CD4-positive, alpha-beta T cell (primary cell): ENCODE data around the gene VCAN. TPM values are rescaled to one million over a fixed set of nuclear protein-coding genes. Genes with fewer than 3 reads are reported as not detected.

Source experiments
- ATAC-seq: fragments of 200-7000 bp; cut with Tn5 transposase; one replicate; pipeline ENCODE4 v1.10.0; 2022; ENCODE audit warnings: mild to moderate bottlenecking; ENCODE audit not compliant: poor library complexity
- CTCF ChIA-PET: fragments of 350-600 bp; sonication (Branson Sonifier 250); formaldehyde crosslinking; loops from one replicate; lab custom pipeline; 2021; ENCODE audit warnings: antibody characterized with exemption, inconsistent platforms; lab: Charles Lee
- POLR2A ChIA-PET: fragments of 350-600 bp; sonication (Branson Sonifier 250); formaldehyde crosslinking; loops from one replicate; lab custom pipeline; 2021; ENCODE audit warnings: antibody characterized with exemption, inconsistent platforms; lab: Charles Lee
- DNase-seq, 14 experiments: peaks; one replicate each; pipeline ENCODE4 v3.0.0-alpha.2; 2013 to 2020; ENCODE audit warnings: mixed read lengths in 2 of 14
- H3K27ac ChIP-seq, 2 donors: one replicate each; pipeline versions ENCODE4 v1.5.1 to v1.7.0; 2013; ENCODE audit warnings: low read length in 2 of 2, low read depth in 1 of 2, mild to moderate bottlenecking in 1 of 2
- H3K27me3 ChIP-seq, 2 experiments: 1 replicate in 1 of 2; 2 replicates in 1 of 2; pipeline versions ENCODE4 v1.6.1 to v1.7.0; 2013; ENCODE audit warnings: low read length in 2 of 2, control low read depth in 1 of 2, mild to moderate bottlenecking in 1 of 2, moderate library complexity in 1 of 2; ENCODE audit not compliant: insufficient read depth in 2 of 2, control insufficient read depth in 1 of 2
- H3K36me3 ChIP-seq: one replicate; pipeline ENCODE4 v1.6.1; 2013; ENCODE audit warnings: low read length, control low read depth; ENCODE audit not compliant: insufficient read depth
- H3K4me1 ChIP-seq: one replicate; pipeline ENCODE4 v1.6.1; 2013; ENCODE audit warnings: low read length, control low read depth; ENCODE audit not compliant: insufficient read depth
- H3K4me3 ChIP-seq: one replicate; pipeline ENCODE4 v1.5.1; 2013; ENCODE audit warnings: mild to moderate bottlenecking, low read length, moderate library complexity
- H3K9me3 ChIP-seq, 2 experiments: 1 replicate in 1 of 2; 2 replicates in 1 of 2; pipeline versions ENCODE4 v1.6.1 to v1.7.0; 2013; ENCODE audit warnings: low read length in 2 of 2, mild to moderate bottlenecking in 2 of 2, control low read depth in 1 of 2, moderate library complexity in 1 of 2; ENCODE audit not compliant: control insufficient read depth in 1 of 2, insufficient read depth in 1 of 2
- H3K27ac Mint-ChIP-seq: one replicate; pipeline ENCODE4 v1.8.0; 2020; ENCODE audit warnings: mixed read lengths
- H3K27me3 Mint-ChIP-seq: one replicate; pipeline ENCODE4 v1.8.0; 2021; ENCODE audit warnings: mixed read lengths
- H3K36me3 Mint-ChIP-seq: one replicate; pipeline ENCODE4 v1.8.0; 2021; ENCODE audit warnings: low read depth, mixed read lengths
- H3K4me1 Mint-ChIP-seq: one replicate; pipeline ENCODE4 v1.8.0; 2021; ENCODE audit warnings: low read depth, mixed read lengths
- H3K4me3 Mint-ChIP-seq: one replicate; pipeline ENCODE4 v1.8.0; 2020; ENCODE audit warnings: mild to moderate bottlenecking, mixed read lengths
- H3K9me3 Mint-ChIP-seq: one replicate; pipeline ENCODE4 v1.8.0; 2020; ENCODE audit warnings: mixed read lengths
- CTCF ChIP-seq: fragments of 200-600 bp; IDR thresholded peaks from one replicate; pipeline ENCODE4 v1.8.0; 2022; ENCODE audit warnings: antibody characterized with exemption, mild to moderate bottlenecking
- intact Hi-C, 2 experiments: fragments of 100-400 bp; cut with DNase I in 1 of 2; cut with micrococcal nuclease in 1 of 2; formaldehyde crosslinking; loops; one replicate each; pipeline versions ENCODE4 v1.15.1 to v1.9.0; 2023 to 2025; cut with DNase I, micrococcal nuclease
- total RNA-seq, 174 experiments: library from RNA in 2 of 174; stranded (reverse) in 2 of 174; gene quantifications; one replicate each; pipeline ENCODE4 v1.2.3 and lab custom pipeline; 2021 to 2026

VCAN gene
- total RNA-seq, 2 experiments from 2014 or later = 6.4 to 7.1 TPM

- no peak overlapping the region for H3K4me3 ChIP-seq
- Mint-ChIP-seq H3K36me3 (no peaks in the 10 kb centered on the region), H3K27me3 (no peaks in the 10 kb centered on the region), H3K4me1 (no peaks in the 10 kb centered on the region), H3K27ac (no peak overlapping the region), H3K9me3 (no peaks in the 10 kb centered on the region), H3K4me3 (no peak overlapping the region)
- DNase-seq = no peak
- ChIA-PET POLR2A (no interaction called here), CTCF (no interaction called here)
- no peak overlapping the region for H3K27ac ChIP-seq
- H3K36me3 ChIP-seq = no peaks in the 10 kb centered on the region
- no peak for ATAC-seq
- intact Hi-C loops = no loop called here
- no peaks in the 10 kb centered on the region for H3K9me3 ChIP-seq
- H3K4me1 ChIP-seq = no peaks in the 10 kb centered on the region
- TF ChIP-seq CTCF = no peak
- H3K27me3 ChIP-seq = no peaks in the 10 kb centered on the region
Observed at GRCh38 chr5:83444445-83444844, 27.1 kb upstream of the VCAN start.

GRCh38 chr5:83446253-83446947, 25.1 kb upstream of the VCAN start:
- no peaks in the 10 kb centered on the region for H3K9me3 ChIP-seq
- Mint-ChIP-seq H3K27me3 (peaks cover 9% of the 10 kb centered on the region), H3K4me1 (no peaks in the 10 kb centered on the region), H3K4me3 (no peak overlapping the region), H3K9me3 (no peaks in the 10 kb centered on the region), H3K27ac (no peak overlapping the region), H3K36me3 (no peaks in the 10 kb centered on the region)
- peaks cover 0 to 3% of the 10 kb centered on the region in 2 experiments for H3K27me3 ChIP-seq
- H3K4me3 ChIP-seq = no peak overlapping the region
- DNase-seq (no peak), ATAC-seq (no peak)
- no peak for TF ChIP-seq CTCF
- no peak overlapping the region for H3K27ac ChIP-seq
- no peaks in the 10 kb centered on the region for H3K4me1 ChIP-seq
- intact Hi-C loops = no loop called here
- H3K36me3 ChIP-seq = no peaks in the 10 kb centered on the region
- ChIA-PET POLR2A (no interaction called here), CTCF (no interaction called here)

- no peaks in the 10 kb centered on the region for H3K4me1 Mint-ChIP-seq
- H3K36me3 ChIP-seq = no peaks in the 10 kb centered on the region
- H3K9me3 Mint-ChIP-seq = no peaks in the 10 kb centered on the region
- H3K4me1 ChIP-seq = no peaks in the 10 kb centered on the region
- H3K27ac ChIP-seq = no peak overlapping the region
- intact Hi-C loops = no loop called here
- ATAC-seq (no peak), DNase-seq (no peak)
- H3K4me3 ChIP-seq = no peak overlapping the region
- H3K36me3 Mint-ChIP-seq = no peaks in the 10 kb centered on the region
- H3K27me3 ChIP-seq = peaks cover 0 to 10% of the 10 kb centered on the region in 2 experiments
- H3K9me3 ChIP-seq = peaks cover 0 to 2% of the 10 kb centered on the region in 2 experiments
- ChIA-PET CTCF (no interaction called here), POLR2A (no interaction called here)
- peaks cover 9% of the 10 kb centered on the region for H3K27me3 Mint-ChIP-seq
- H3K4me3 Mint-ChIP-seq = no peak overlapping the region
- no peak for TF ChIP-seq CTCF
- no peak overlapping the region for H3K27ac Mint-ChIP-seq
Observed at GRCh38 chr5:83447533-83447932, 24.0 kb upstream of the VCAN start.
